AG09319 (cell line): ENCODE measurements around the gene CCDC186.

Experiments
- DNase-seq: peaks from one replicate; pipeline ENCODE4 v3.0.0-alpha.2; 2010; ENCODE audit warnings: low read depth; ENCODE audit errors: extremely low read depth
- TF ChIP-seq, protein P1 (sequence below): IDR thresholded peaks from 2 replicates; pipeline ENCODE4 v1.5.1; 2011; ENCODE audit warnings: low read depth, mild to moderate bottlenecking, inconsistent platforms, low read length, moderate library complexity

CCDC186 gene

DNA sequence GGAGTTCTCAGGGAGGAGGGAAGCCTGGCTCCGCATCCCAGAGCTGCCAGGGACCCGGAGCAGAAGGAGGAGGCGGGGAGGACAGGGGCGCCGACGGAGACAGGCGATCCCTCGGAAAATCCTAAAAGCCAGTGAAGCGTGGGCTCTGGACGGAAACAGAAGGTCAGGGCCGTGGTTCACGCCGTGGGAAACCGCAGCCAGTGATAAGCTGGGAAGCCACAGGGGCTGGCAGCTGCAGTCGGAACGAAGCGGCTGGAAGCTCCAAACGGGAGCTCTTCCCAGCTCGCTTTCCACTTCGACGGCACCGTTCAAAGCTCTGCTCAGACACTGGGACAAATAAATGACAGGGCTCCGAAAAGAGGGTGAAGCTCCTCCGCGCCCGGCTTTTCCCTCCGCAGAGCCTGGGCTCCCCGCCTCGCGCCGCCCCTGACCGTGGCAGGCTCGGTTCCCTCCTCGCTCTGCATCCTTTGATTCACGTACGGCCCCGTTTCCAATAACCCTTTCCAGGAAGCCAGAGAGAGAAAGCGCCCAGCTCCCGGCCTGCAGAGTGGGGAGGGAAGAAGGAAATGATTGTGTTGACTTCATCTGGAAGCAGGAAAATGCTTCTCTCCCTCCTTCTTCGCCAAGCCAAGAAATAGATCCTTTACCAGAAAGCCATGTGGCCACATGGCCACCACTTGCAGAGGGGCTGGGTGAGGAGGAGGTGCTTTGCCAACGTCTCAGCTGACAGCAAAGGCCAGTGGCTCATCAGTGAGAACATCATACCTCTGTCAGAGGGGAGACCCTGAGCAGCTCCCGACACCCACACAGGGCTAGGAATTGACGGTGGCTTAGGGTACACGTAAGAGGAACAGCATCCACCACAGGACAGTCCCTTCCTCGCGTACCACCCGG lies 72.9 kb downstream of the CCDC186 start:
- TF ChIP-seq, protein P1, sequence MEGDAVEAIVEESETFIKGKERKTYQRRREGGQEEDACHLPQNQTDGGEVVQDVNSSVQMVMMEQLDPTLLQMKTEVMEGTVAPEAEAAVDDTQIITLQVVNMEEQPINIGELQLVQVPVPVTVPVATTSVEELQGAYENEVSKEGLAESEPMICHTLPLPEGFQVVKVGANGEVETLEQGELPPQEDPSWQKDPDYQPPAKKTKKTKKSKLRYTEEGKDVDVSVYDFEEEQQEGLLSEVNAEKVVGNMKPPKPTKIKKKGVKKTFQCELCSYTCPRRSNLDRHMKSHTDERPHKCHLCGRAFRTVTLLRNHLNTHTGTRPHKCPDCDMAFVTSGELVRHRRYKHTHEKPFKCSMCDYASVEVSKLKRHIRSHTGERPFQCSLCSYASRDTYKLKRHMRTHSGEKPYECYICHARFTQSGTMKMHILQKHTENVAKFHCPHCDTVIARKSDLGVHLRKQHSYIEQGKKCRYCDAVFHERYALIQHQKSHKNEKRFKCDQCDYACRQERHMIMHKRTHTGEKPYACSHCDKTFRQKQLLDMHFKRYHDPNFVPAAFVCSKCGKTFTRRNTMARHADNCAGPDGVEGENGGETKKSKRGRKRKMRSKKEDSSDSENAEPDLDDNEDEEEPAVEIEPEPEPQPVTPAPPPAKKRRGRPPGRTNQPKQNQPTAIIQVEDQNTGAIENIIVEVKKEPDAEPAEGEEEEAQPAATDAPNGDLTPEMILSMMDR, result no peak
- no peak for DNase-seq

DNA sequence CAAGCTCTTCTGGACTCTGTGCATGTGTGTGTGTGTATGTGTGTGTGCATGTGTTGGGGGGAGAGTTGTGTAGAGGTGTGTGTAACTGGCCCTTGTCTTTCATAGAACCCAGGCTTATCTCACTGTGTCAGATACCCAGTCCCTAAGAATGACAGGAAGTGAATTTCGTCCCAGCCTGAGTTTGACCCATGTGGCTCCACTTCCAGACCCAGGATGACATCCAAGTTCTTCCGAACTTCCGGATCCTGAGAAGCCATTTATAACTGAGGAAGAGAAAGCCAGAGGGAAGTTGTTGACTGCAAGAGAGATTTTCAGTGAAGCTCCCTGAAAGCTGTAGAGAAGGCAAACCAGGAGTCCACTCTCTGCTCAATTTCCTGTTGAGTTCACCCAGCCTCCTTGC lies 77.1 kb downstream of the CCDC186 start:
- TF ChIP-seq, protein P1, result no peak
- no peak for DNase-seq

DNA sequence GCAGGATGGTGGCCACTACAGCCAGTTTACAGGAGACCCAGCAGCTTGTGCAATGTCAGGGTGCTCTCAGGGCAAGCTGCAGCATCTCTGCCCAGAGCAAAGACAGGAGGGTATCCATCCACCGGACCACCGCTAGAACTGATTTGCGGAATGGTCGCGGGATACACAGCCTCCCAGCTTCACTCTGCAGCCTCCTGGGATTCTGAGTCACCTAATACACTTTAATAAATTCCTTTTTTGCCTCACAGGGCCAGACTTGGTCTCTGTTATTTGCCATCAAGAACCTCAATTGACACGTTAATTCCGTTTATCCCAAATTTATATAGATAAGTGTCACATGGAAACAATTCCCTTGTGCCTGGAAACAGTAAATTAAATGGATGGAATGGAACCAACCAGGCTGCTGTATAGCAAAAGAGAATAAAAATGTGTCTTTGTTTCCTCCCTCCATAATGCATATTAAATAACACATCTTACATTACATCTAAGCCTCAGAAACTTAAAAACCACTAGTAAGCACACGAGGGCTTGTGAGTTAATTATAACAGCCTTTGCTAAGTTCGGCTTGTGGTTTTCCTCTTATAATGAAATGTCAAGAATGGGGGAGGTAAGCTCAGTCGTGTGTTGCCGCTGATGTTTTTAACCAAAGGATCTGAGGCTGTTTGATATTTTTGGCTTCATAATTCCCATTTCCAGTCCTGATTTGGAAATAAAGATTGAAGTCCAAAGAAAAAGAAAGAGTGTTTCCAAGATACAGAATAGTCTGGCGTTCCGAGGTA lies 78.3 kb downstream of the CCDC186 start:
- TF ChIP-seq, protein P1, result no peak
- DNase-seq, result no peak

DNA sequence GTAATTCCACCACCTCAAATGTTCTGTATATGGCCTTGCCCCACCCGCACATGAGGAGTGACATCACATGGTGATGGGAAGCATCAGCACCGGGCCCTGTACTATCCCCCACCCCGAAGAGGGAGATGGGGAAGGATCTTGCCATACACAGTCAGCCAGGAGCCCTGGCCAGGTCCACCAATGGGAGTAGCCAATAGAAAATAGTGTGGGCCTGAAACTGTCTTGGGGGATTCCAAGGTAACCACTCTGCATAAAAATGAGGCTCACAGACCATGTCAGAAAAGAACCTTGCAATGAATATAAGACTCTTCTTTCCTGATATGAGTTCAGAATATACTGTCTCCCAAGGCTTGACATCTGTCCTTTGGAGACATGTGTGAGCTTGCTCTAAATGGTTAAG lies 79.2 kb downstream of the CCDC186 start:
- DNase-seq, result no peak
- TF ChIP-seq, protein P1, result no peak

DNA sequence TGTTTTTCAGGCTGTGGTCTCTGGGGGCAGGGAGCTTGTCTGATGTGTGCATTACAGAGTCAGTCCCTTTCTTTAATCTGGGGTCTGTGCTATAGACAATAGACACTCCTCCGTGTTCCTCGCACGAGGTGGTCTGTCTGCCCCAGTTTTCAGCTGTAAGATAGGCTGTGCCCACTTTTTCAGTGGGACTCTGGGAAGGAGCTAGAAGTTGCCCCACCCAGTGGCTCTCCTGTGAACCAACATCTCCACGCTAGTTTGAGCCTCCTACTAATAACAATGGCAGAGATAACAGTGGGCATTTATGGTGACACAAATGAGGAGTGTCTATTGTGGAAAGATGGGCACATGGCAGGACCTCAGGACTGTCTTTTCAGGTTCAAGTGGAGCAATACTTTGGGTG lies 86.3 kb downstream of the CCDC186 start:
- TF ChIP-seq, protein P1, result no peak
- DNase-seq, result no peak

DNA sequence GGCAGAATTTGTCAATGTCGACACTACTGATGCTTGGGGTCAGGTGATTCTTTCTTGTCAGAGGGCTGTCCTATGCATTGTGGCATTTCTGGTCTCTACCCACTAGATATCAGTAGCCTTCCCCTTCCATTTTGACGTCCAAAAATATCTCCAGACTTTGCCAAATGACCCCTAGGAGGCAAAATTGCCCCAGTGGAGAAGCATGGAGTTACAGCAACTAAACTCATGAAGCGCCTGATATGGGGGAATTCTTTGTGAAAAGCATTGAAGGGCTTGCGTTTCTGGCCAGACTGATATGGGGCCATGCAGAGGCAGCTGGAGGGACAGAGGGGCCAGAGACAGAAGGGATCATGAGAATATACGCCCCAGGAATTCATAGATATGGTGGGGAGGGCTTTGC lies 86.7 kb downstream of the CCDC186 start:
- no peak for DNase-seq
- TF ChIP-seq, protein P1, result no peak

DNA sequence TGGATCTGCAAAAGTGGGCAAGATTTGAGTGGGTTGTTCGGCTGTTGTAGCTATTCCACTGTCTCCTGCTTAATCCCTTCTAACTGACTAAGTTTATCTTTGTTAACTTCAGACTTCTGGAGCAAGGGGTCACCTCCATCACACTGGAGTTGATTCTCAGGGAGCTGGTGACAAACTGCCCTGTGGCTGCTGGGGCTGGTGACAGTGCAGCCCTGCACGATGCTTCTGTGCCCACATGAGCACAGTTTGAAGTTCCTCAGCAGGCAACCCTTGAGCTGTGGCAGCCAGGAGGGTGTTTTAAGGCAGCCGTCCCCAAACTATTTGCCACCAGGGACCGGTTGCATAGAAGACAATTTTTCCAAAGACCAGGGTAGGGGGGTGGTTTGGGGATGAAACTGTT lies 89.8 kb downstream of the CCDC186 start:
- TF ChIP-seq, protein P1, result no peak
- DNase-seq, result no peak
